ENCODE results near the gene HOTAIR.

DNA sequence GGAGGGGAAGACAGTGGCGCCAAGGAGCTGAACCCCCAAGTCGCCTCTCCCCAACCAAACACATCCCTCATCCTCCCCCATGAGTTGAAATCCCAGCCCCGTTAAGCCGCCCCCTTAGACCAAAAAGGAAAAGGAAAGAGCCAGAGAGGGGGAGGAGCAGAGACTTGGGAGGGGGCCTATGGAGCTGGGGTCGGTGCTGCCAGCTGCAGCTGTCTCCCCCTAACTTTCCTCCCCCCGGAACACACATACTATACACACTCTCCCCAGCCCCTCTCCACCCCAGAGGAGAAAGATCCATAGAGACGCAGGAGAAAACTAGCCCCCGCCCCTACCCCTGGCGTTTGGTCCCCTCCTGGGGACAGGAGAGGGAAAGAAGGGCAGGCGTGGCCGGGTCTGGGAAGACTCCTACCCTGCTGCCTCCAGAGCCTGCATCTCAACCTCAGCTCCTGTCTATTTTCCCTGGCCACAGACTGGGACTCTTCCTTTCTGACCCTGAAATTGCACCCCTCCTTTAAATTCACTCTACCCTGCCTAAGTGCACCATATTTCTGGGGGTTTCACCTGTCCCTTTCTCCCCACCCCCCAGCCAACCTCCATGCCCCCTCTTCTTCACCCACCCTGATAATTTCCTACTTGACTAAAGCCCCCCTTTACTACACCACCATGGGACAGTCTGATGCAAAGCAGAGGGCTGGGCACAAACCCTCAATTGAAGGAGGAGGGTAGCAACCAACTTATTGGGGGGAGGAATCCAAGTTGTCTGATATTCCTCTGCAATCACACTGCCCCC lies 23.6 kb upstream of the HOTAIR start:
- no peak for TF ChIP-seq GATA2 (IDR thresholded peaks at IDR 0.05; ENCODE audit: low read depth, low read length)
- no peak for TF ChIP-seq GATA3 (IDR thresholded peaks at IDR 0.05; ENCODE audit: low read depth, low read length)

Measured in SH-SY5Y (cell line).